HG02798 (cell line): ENCODE data around the gene LFNG.
"Not testable (repeated sequence)": the region's sequence is repeated elsewhere in the genome, so short reads cannot be mapped to it uniquely, and the experiment has no call there.

Source experiments
- ATAC-seq: cut with Tn5 transposase; IDR thresholded peaks from one replicate; pipeline ENCODE4 v1.9.1; 2021; ENCODE audit warnings: mild to moderate bottlenecking; ENCODE audit not compliant: unreplicated experiment, poor library complexity

The LFNG gene

GRCh38 chr7:2526659-2527504 is 7.3 kb downstream of the LFNG start:
- no peak for ATAC-seq

- ATAC-seq = no peak
Observed at GRCh38 chr7:2527505-2528467, 8.2 kb downstream of the LFNG start.

- ATAC-seq = no peak
Observed at GRCh38 chr7:2528481-2529095, 9.0 kb downstream of the LFNG start.

- ATAC-seq = no peak
Observed at GRCh38 chr7:2529161-2530070, 9.8 kb downstream of the LFNG start.

GRCh38 chr7:2530071-2530987 is 10.8 kb downstream of the LFNG start:
- ATAC-seq = peak; percentile 37

GRCh38 chr7:2530994-2531795 is 11.6 kb downstream of the LFNG start:
- ATAC-seq = not testable (repeated sequence)

GRCh38 chr7:2531796-2532110 is 12.2 kb downstream of the LFNG start:
- not testable (repeated sequence) for ATAC-seq

GRCh38 chr7:2532199-2532772 is 12.7 kb downstream of the LFNG start:
- not testable (repeated sequence) for ATAC-seq

- not testable (repeated sequence) for ATAC-seq
Observed at GRCh38 chr7:2532816-2533215, 13.2 kb downstream of the LFNG start.

- not testable (repeated sequence) for ATAC-seq
Observed at GRCh38 chr7:2533566-2533965, 14.0 kb downstream of the LFNG start.

- ATAC-seq = not testable (repeated sequence)
Observed at GRCh38 chr7:2534214-2534613, 14.6 kb downstream of the LFNG start.

- ATAC-seq = not testable (repeated sequence)
Observed at GRCh38 chr7:2535872-2536627, 16.5 kb downstream of the LFNG start.

- no peak for ATAC-seq
Observed at GRCh38 chr7:2537981-2538851, 18.6 kb downstream of the LFNG start.

GRCh38 chr7:2539031-2539911 is 19.7 kb downstream of the LFNG start:
- no peak for ATAC-seq

- ATAC-seq = no peak
Observed at GRCh38 chr7:2540133-2540532, 20.6 kb downstream of the LFNG start.
